H1 (cell line): ENCODE results near the gene PIEZO1. TPM values are rescaled to one million over a fixed set of nuclear protein-coding genes. Genes with fewer than 3 reads are reported as not detected.

ENCODE experiments used
- CTCF ChIA-PET: fragments of 300-600 bp; sonication (Branson Sonifier 250); formaldehyde crosslinking; loops from one replicate; lab custom pipeline; 2021; ENCODE audit not compliant: partially characterized antibody; lab: Charles Lee
- POLR2A ChIA-PET: fragments of 300-600 bp; sonication (Branson Sonifier 250); formaldehyde crosslinking; loops from one replicate; lab custom pipeline; 2021; ENCODE audit warnings: inconsistent platforms; ENCODE audit not compliant: partially characterized antibody; lab: Charles Lee
- DNase-seq, 2 experiments: peaks; one replicate each; pipeline versions ENCODE4 v3.0.0 to v3.0.0-alpha.2; 2010 to 2022; ENCODE audit warnings: low spot score in 2 of 2, low read depth in 1 of 2, mixed read lengths in 1 of 2
- FAIRE-seq: peaks from 2 replicates; lab custom pipeline; 2011; peaks lifted over from hg19 to GRCh38; lab: Jason Lieb, UNC
- H2AFZ ChIP-seq: 2 replicates; pipeline ENCODE4 v1.8.1; 2012; ENCODE audit warnings: low read length, inconsistent platforms
- H2AK5ac ChIP-seq: 2 replicates; pipeline ENCODE4 v1.6.1; 2013; ENCODE audit warnings: low read depth, low read length
- H2BK120ac ChIP-seq: replicated peaks from 2 replicates; pipeline ENCODE3; 2013; ENCODE audit warnings: low read depth, low read length, inconsistent platforms
- H2BK12ac ChIP-seq: 2 replicates; pipeline ENCODE4 v1.6.1; 2013; ENCODE audit warnings: low read depth, low read length
- H2BK15ac ChIP-seq: 2 replicates; pipeline ENCODE4 v1.6.1; 2013; ENCODE audit warnings: low read length
- H2BK20ac ChIP-seq: 2 replicates; pipeline ENCODE4 v1.6.1; 2013; ENCODE audit warnings: low read length
- H2BK5ac ChIP-seq: 2 replicates; pipeline ENCODE4 v1.6.1; 2013; ENCODE audit warnings: low read depth, low read length
- H3K14ac ChIP-seq: 2 replicates; pipeline ENCODE4 v1.6.1; 2013; ENCODE audit warnings: inconsistent platforms; ENCODE audit not compliant: insufficient read length
- H3K18ac ChIP-seq: 2 replicates; pipeline ENCODE4 v1.6.1; 2013; ENCODE audit warnings: low read length; ENCODE audit errors: extremely low read depth
- H3K23ac ChIP-seq: 2 replicates; pipeline ENCODE4 v1.6.1; 2013; ENCODE audit warnings: inconsistent platforms; ENCODE audit not compliant: insufficient read length
- H3K23me2 ChIP-seq: 2 replicates; pipeline ENCODE4 v1.6.1; 2013; ENCODE audit warnings: low read depth, low read length
- H3K27ac ChIP-seq: 2 replicates; pipeline ENCODE4 v1.6.1; 2011; ENCODE audit warnings: low read depth, low read length, inconsistent platforms
- H3K27me3 ChIP-seq, 4 experiments: replicated peaks in 1 of 4; 1 replicate in 1 of 4; 2 replicates in 3 of 4; pipeline versions ENCODE4 v1.6.1 to v1.8.1; 2011 to 2013; ENCODE audit warnings: low read length in 3 of 4, mild to moderate bottlenecking in 3 of 4, inconsistent platforms in 2 of 4, mixed read lengths in 2 of 4, moderate library complexity in 1 of 4; ENCODE audit not compliant: control insufficient read depth in 3 of 4, insufficient read depth in 3 of 4; ENCODE audit errors: extremely low read depth in 1 of 4
- H3K36me3 ChIP-seq, 4 experiments: 2 replicates each; pipeline versions ENCODE4 v1.6.1 to v1.8.1; 2011 to 2013; ENCODE audit warnings: mild to moderate bottlenecking in 4 of 4, low read length in 3 of 4, moderate library complexity in 2 of 4, control low read depth in 1 of 4, inconsistent platforms in 1 of 4; ENCODE audit not compliant: insufficient read depth in 4 of 4, control insufficient read depth in 2 of 4
- H3K4ac ChIP-seq: replicated peaks from 2 replicates; pipeline ENCODE3; 2013; ENCODE audit warnings: low read length, low read depth, mixed read lengths, inconsistent platforms; ENCODE audit not compliant: insufficient read length
- H3K4me1 ChIP-seq, 4 experiments: replicated peaks in 1 of 4; 1 replicate in 1 of 4; 2 replicates in 3 of 4; pipeline versions ENCODE4 v1.6.1 to v1.8.1; 2011 to 2013; ENCODE audit warnings: low read length in 3 of 4, inconsistent platforms in 2 of 4, mixed read lengths in 1 of 4; ENCODE audit not compliant: insufficient read depth in 4 of 4, control insufficient read depth in 3 of 4
- H3K4me2 ChIP-seq, 2 experiments: 2 replicates each; pipeline versions ENCODE4 v1.6.1 to v1.8.1; 2011 to 2013; ENCODE audit warnings: low read depth in 2 of 2, low read length in 2 of 2, control low read depth in 1 of 2, inconsistent platforms in 1 of 2, mild to moderate bottlenecking in 1 of 2; ENCODE audit not compliant: insufficient read depth in 1 of 2
- H3K4me3 ChIP-seq, 4 experiments: fragments of 200-600, 300-600 bp in 1 of 4; sonication (generic), shearing (Covaris generic), sonication (Bioruptor Twin) in 1 of 4; 2 replicates each; pipeline versions ENCODE4 v1.5.1 to v1.8.1; 2011 to 2016; ENCODE audit warnings: low read length in 4 of 4, low read depth in 3 of 4, control low read depth in 2 of 4, inconsistent platforms in 2 of 4, mild to moderate bottlenecking in 2 of 4, mixed read lengths in 1 of 4, moderate library complexity in 1 of 4; ENCODE audit not compliant: insufficient read depth in 2 of 4; ENCODE audit errors: extremely low read depth in 1 of 4
- H3K56ac ChIP-seq: replicated peaks from 2 replicates; pipeline ENCODE3; 2013; ENCODE audit warnings: low read depth, mild to moderate bottlenecking, mixed read lengths, low read length, inconsistent platforms; ENCODE audit not compliant: insufficient read length
- H3K79me1 ChIP-seq: 2 replicates; pipeline ENCODE4 v1.6.1; 2013; ENCODE audit warnings: low read depth, low read length, control low read depth
- H3K79me2 ChIP-seq, 2 experiments: 2 replicates each; pipeline versions ENCODE4 v1.6.1 to v1.8.1; 2012 to 2013; ENCODE audit warnings: low read length in 2 of 2, mild to moderate bottlenecking in 2 of 2, inconsistent platforms in 1 of 2; ENCODE audit not compliant: insufficient read depth in 2 of 2, control insufficient read depth in 1 of 2
- H3K9ac ChIP-seq, 4 experiments: replicated peaks in 1 of 4; 1 replicate in 1 of 4; 2 replicates in 3 of 4; pipeline versions ENCODE4 v1.6.1 to v1.8.1; 2011 to 2013; ENCODE audit warnings: low read depth in 3 of 4, low read length in 3 of 4, control low read depth in 2 of 4, mild to moderate bottlenecking in 2 of 4, moderate library complexity in 2 of 4, inconsistent platforms in 1 of 4; ENCODE audit errors: extremely low read depth in 1 of 4
- H3K9me3 ChIP-seq, 2 experiments: 2 replicates each; pipeline versions ENCODE4 v1.6.1 to v1.8.1; 2012 to 2013; ENCODE audit warnings: mild to moderate bottlenecking in 2 of 2, moderate library complexity in 2 of 2, control low read depth in 1 of 2, inconsistent platforms in 1 of 2, low read depth in 1 of 2, low read length in 1 of 2, mixed read lengths in 1 of 2; ENCODE audit not compliant: insufficient read depth in 2 of 2
- H4K20me1 ChIP-seq, 2 experiments: replicated peaks in 1 of 2; 2 replicates each; pipeline versions ENCODE3 to v1.8.1; 2011 to 2013; ENCODE audit warnings: inconsistent platforms in 2 of 2, low read length in 2 of 2, mild to moderate bottlenecking in 1 of 2; ENCODE audit not compliant: insufficient read depth in 2 of 2, control insufficient read depth in 1 of 2
- H4K5ac ChIP-seq: 2 replicates; pipeline ENCODE4 v1.6.1; 2013; ENCODE audit warnings: low read length, low read depth, mixed read lengths, inconsistent platforms; ENCODE audit not compliant: insufficient read length
- H4K8ac ChIP-seq: 2 replicates; pipeline ENCODE4 v1.8.0; 2013; ENCODE audit warnings: mild to moderate bottlenecking, moderate library complexity, low read length, inconsistent platforms; ENCODE audit not compliant: insufficient read depth; ENCODE audit errors: extremely low read depth
- H4K91ac ChIP-seq: replicated peaks from 2 replicates; pipeline ENCODE3; 2013; ENCODE audit warnings: low read length, mixed read lengths, inconsistent platforms; ENCODE audit not compliant: insufficient read length
- CTBP2 ChIP-seq: IDR thresholded peaks from 2 replicates; pipeline ENCODE4 v1.7.0; 2011; ENCODE audit warnings: borderline replicate concordance, mild to moderate bottlenecking, moderate library complexity, mixed read lengths, low read length; ENCODE audit not compliant: insufficient read depth, insufficient read length
- SP4 ChIP-seq: IDR thresholded peaks from 2 replicates; pipeline ENCODE4 v1.6.1; 2012; ENCODE audit warnings: low read length, inconsistent platforms
- SRF ChIP-seq: IDR thresholded peaks from 2 replicates; pipeline ENCODE4 v1.6.1; 2011; ENCODE audit warnings: mild to moderate bottlenecking, low read depth, low read length, moderate library complexity
- TAF1 ChIP-seq: IDR thresholded peaks from 2 replicates; pipeline ENCODE4 v1.6.1; 2011; ENCODE audit warnings: mild to moderate bottlenecking, low read depth, low read length
- WGBS, 2 experiments: shearing (Covaris generic) in 1 of 2; methylation state at CpG; one replicate each; pipeline versions ENCODE4 v1.1.6 to v1.1.7; 2013 to 2015; ENCODE audit warnings: low lambda C conversion rate in 2 of 2, mixed read lengths in 2 of 2, inconsistent platforms in 1 of 2, low coverage in 1 of 2, missing lambda C conversion rate in 1 of 2; ENCODE audit not compliant: insufficient replicate concordance in 2 of 2, insufficient coverage in 1 of 2, insufficient read length in 1 of 2; ENCODE audit errors: extremely low coverage in 1 of 2, missing lambda C conversion rate in 1 of 2; 5-methylcytosine and 5-hydroxymethylcytosine counted together
- polyA plus RNA-seq, 7 experiments: library from polyadenylated mRNA; depleted of rRNA in 3 of 7; stranded (reverse) in 5 of 7; unstranded in 2 of 7; fragments of >200 nt in 5 of 7; fragments of 200-250 nt in 2 of 7; gene quantifications; 1 replicate in 5 of 7; 2 replicates in 1 of 7; 4 replicates in 1 of 7; pipeline versions ENCODE4 v1.2.1 to v1.2.3, GENCODE V29; 2011 to 2013; ENCODE audit warnings: missing spikeins in 2 of 7, mixed read lengths in 2 of 7
- total RNA-seq: library from RNA; stranded (reverse); fragmentation: NEBNext Ultra II Directional; extraction: Animal tissue kit (Norgen Biotek cat#: 25700); gene quantifications from 2 replicates; pipeline ENCODE4 v1.2.1, GENCODE V29; 2021

The PIEZO1 gene
- total and polyA plus RNA-seq, 2 of the 8 experiments (the other 6 are each of a cell fraction or from before 2014, with no cell fraction given) = 42.3 to 67.5 TPM

DNA sequence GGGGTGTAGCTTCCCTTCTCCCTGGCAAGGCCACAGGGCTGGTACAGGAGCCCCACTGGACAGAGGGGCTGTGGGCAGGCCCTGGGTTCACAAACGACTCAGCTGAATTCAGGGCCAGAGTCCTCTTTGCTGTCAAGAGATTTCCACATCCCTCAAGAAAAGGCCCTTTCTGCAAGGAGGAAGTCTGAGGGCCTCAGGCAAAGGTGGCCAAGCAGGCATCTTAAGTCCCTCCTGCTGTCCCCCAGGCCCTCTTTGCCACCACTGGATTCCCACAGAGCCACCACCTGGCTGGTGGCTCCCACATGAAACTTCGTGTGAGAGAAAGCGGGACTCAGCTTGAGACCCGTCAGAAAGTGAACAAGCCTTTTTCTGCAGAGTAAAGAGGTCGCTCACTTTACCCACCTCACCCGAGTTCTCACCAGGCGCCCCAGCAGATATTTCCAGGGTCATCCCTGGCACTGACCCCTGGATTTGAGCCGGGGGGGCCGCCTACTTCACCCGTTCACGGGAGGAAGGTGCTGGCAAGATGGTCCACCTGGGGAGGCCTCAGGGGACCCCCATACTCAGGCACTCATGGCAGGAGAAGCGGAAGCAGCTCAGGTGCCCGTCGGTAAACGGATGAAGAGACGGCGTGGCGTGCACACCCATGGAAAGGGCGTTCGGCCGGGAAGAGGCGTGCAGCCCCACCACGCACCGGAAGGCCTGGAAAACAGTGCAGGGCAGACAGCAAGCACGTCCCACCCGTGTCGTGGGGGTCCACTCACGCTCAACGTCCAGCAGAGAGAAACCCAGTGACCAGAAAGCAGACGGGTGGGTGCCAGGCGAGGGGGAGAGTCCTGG is 82.4 kb downstream of the PIEZO1 start:
- Histone ChIP-seq H2BK5ac (no peak overlapping the region), H3K4me2 (no peak overlapping the region), H4K8ac (no peak overlapping the region), H3K23me2 (peaks cover 15% of the 10 kb centered on the region; the same call in 1 of the 2 replicates), H2BK12ac (no peak overlapping the region), H3K79me2 (peaks cover 0 to 29% of the 10 kb centered on the region in 2 experiments; a peak in 2 of 4 replicates), H4K20me1 (peaks cover 2 to 4% of the 10 kb centered on the region in 2 experiments), H3K79me1 (peaks cover 7% of the 10 kb centered on the region; the same call in 1 of the 2 replicates), H4K5ac (no peak overlapping the region), H2BK20ac (no peak overlapping the region), H3K4ac (no peak overlapping the region), H2AK5ac (no peak overlapping the region), H3K27ac (no peak overlapping the region), H2AFZ (no peak overlapping the region), H3K9me3 (no peaks in the 10 kb centered on the region), H3K56ac (no peak overlapping the region), H3K27me3 (no peaks in the 10 kb centered on the region), H3K4me3 (no peak overlapping the region), H3K9ac (0 out of 7 replicates have a peak overlapping the region, but pooled peaks of 1 of the 4 experiments have one; percentile 22), H2BK15ac (no peak overlapping the region), H3K4me1 (peaks cover 0 to 6% (median 3%) of the 10 kb centered on the region in 4 experiments; a peak in 4 of 7 replicates), H3K23ac (no peak overlapping the region), H4K91ac (no peak overlapping the region), H3K18ac (no peak overlapping the region), H2BK120ac (no peak overlapping the region), H3K36me3 (peaks cover 0 to 9% (median 0%) of the 10 kb centered on the region in 4 experiments; a peak in 3 of 8 replicates), H3K14ac (no peak overlapping the region)
- DNase-seq = no peak
- ChIA-PET POLR2A (interaction anchor here (1.0 to 1.4 kb wide), 3 partner anchors 8 to 107 kb away, joined by 3 read pairs; partner anchors contain the start of gene MVD), CTCF (interaction anchor here (0.6 to 2.2 kb wide), 9 partner anchors 9 to 143 kb away, joined by 3 to 8 read pairs (median 5); no protein-coding TSS in a partner anchor)
- WGBS, 2 experiments = 88% methylated on average over 29 of the region's 31 CpGs; no CpG with 5 or more reads in 1 of the 2 experiments
- FAIRE-seq = no peak
- TF ChIP-seq SRF (no peak), CTBP2 (no peak), TAF1 (no peak), SP4 (no peak)
